GM18909 (cell line): Measurements from ENCODE around the gene LCN12.
"Not testable (repeated sequence)": the region's sequence is repeated elsewhere in the genome, so short reads cannot be mapped to it uniquely, and the experiment has no call there.

Experiments
- ATAC-seq: cut with Tn5 transposase; IDR thresholded peaks from one replicate; pipeline ENCODE4 v1.9.1; 2021; ENCODE audit warnings: mild to moderate bottlenecking; ENCODE audit not compliant: unreplicated experiment, poor library complexity

Gene LCN12

GRCh38 chr9:137002646-137003041, 50.6 kb downstream of the LCN12 start:
- ATAC-seq, result no peak

GRCh38 chr9:137004285-137004684, 52.2 kb downstream of the LCN12 start:
- not testable (repeated sequence) for ATAC-seq
